SK-N-MC (cell line): Measurements from ENCODE around the gene TEKT3.

ENCODE experiments used
- DNase-seq: peaks from one replicate; pipeline ENCODE4 v3.0.0-alpha.2; 2011; ENCODE audit warnings: low read depth, low spot score
- H3K27ac ChIP-seq: fragments of 200-600 bp; sonication (generic); 2 replicates; pipeline ENCODE4 v1.5.1; 2016; ENCODE audit warnings: mixed run types
- H3K36me3 ChIP-seq: fragments of 200-600 bp; sonication (generic); 2 replicates; pipeline ENCODE4 v1.6.1; 2017; ENCODE audit warnings: antibody characterized with exemption, low read length, mixed read lengths; ENCODE audit not compliant: insufficient read depth
- H3K4me3 ChIP-seq: fragments of 200-600 bp; sonication (generic); 2 replicates; pipeline ENCODE4 v1.5.1; 2016
- H3K9ac ChIP-seq: fragments of 200-600 bp; sonication (generic); 2 replicates; pipeline ENCODE4 v1.8.0; 2017; ENCODE audit warnings: mixed run types, mixed read lengths; ENCODE audit not compliant: insufficient read length
- H3K9me3 ChIP-seq: fragments of 200-600 bp; sonication (generic); 2 replicates; pipeline ENCODE4 v1.6.1; 2017; ENCODE audit warnings: low read depth, mild to moderate bottlenecking, antibody characterized with exemption, low read length, moderate library complexity, mixed read lengths
- EZH2 ChIP-seq: fragments of 200-600 bp; sonication (generic); IDR thresholded peaks from one replicate; pipeline ENCODE4 v1.6.1; 2017; ENCODE audit warnings: antibody characterized with exemption
- FOXP2 ChIP-seq: optimal IDR thresholded peaks from 2 replicates; pipeline ENCODE3; 2011; ENCODE audit warnings: mild to moderate bottlenecking, moderate library complexity; ENCODE audit not compliant: insufficient read depth; ENCODE audit errors: extremely low read length, control extremely low read depth
- POLR2AphosphoS5 ChIP-seq: IDR thresholded peaks from 2 replicates; pipeline ENCODE4 v1.6.1; 2012; ENCODE audit warnings: mild to moderate bottlenecking, low read depth, low read length, borderline replicate concordance

Gene TEKT3

GRCh38 chr17:15284107-15284506 lies 57.3 kb downstream of the TEKT3 start:
- no peak overlapping the region for H3K9ac ChIP-seq
- TF ChIP-seq POLR2AphosphoS5 (no peak), EZH2 (no peak), FOXP2 (no peak)
- DNase-seq = no peak

GRCh38 chr17:15281909-15282308 lies 59.5 kb downstream of the TEKT3 start:
- TF ChIP-seq FOXP2 = no peak
- no peak for TF ChIP-seq EZH2
- no peak for TF ChIP-seq POLR2AphosphoS5
- Histone ChIP-seq H3K4me3 (no peak overlapping the region), H3K9ac (no peak overlapping the region), H3K27ac (no peak overlapping the region), H3K9me3 (no peaks in the 10 kb centered on the region), H3K36me3 (no peaks in the 10 kb centered on the region)
- DNase-seq = no peak

More at GRCh38 chr17:15284107-15284506, 57.3 kb downstream of the TEKT3 start:
- H3K9me3 ChIP-seq = no peaks in the 10 kb centered on the region
- H3K27ac ChIP-seq = no peak overlapping the region
- H3K36me3 ChIP-seq = no peaks in the 10 kb centered on the region
- no peak overlapping the region for H3K4me3 ChIP-seq

DNA sequence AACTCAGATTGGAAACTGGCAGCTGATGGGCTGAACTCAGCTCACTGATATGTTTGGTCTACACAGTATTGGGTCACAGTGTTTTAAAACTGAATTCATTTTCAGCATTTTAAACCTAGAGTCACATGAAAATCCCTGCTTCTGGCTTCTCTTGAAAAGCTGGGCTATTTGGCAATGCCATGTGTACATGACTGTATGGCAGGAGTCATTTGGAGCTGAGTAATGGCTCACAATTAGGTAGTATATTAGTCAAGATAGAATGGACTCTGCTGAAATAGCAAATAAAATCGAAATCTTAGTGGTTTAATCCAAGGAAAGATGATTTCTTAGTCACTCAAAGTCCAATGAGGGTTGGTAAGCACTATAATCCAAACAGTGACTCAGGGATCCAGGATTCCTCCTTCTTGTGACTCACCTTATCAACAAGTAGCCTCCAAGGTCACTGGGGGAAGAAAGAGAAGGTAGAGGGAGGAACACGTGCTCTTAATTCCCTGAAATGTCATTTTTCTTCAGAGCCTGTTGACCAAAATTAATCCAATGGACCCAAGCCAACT lies 62.4 kb downstream of the TEKT3 start:
- Histone ChIP-seq H3K9ac (no peak overlapping the region), H3K9me3 (no peaks in the 10 kb centered on the region), H3K4me3 (no peak overlapping the region), H3K36me3 (no peaks in the 10 kb centered on the region), H3K27ac (no peak overlapping the region)
- TF ChIP-seq POLR2AphosphoS5 (no peak), FOXP2 (no peak), EZH2 (no peak)
- DNase-seq = no peak

- no peak overlapping the region for H3K27ac ChIP-seq
- H3K36me3 ChIP-seq = no peaks in the 10 kb centered on the region
- no peaks in the 10 kb centered on the region for H3K9me3 ChIP-seq
- H3K9ac ChIP-seq = no peak overlapping the region
- no peak overlapping the region for H3K4me3 ChIP-seq
- DNase-seq = no peak
- TF ChIP-seq EZH2 = no peak
- TF ChIP-seq FOXP2 = no peak
- TF ChIP-seq POLR2AphosphoS5 = no peak
Measured at GRCh38 chr17:15278380-15278779, 63.0 kb downstream of the TEKT3 start.

- no peaks in the 10 kb centered on the region for H3K9me3 ChIP-seq
- no peak overlapping the region for H3K4me3 ChIP-seq
- H3K9ac ChIP-seq = no peak overlapping the region
- TF ChIP-seq POLR2AphosphoS5 = no peak
- no peak for DNase-seq
- H3K36me3 ChIP-seq = no peaks in the 10 kb centered on the region
- H3K27ac ChIP-seq = no peak overlapping the region
Measured at GRCh38 chr17:15274017-15274416, 67.4 kb downstream of the TEKT3 start.

DNA sequence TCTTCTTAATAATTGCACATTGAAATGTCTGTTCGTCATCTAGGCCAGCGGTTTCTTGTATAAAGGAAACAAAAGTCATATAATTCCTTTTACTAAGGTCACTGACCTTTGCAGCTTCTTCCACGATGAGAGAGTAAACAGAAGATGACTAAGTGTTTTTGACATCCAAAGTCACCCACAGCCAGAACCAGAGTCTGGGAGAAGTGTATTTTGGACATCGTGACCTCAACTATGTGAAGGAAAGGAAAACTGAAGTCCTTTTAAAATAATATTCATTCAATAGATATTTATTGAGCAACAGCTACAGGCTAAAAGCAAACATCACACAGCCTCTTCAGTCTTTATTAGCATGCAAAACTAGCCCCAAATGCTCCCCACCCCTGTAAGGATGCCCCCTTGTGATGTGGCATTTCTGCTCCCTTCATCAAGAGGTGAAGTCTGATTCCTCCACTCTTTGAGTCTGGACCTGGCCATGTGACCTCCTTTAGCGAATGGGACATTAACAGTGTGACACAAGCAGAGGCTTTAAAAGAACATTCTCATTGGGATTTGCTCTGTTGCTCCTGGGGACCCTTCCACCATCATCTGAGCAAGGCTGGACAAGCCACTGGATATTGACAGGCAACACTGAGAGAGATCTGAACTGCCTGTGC lies 68.1 kb downstream of the TEKT3 start:
- H3K27ac ChIP-seq = no peak overlapping the region
- DNase-seq = no peak
- H3K9ac ChIP-seq = no peak overlapping the region
- TF ChIP-seq POLR2AphosphoS5 = no peak
- TF ChIP-seq FOXP2 = no peak
- no peak for TF ChIP-seq EZH2
- H3K9me3 ChIP-seq = no peaks in the 10 kb centered on the region
- H3K36me3 ChIP-seq = no peaks in the 10 kb centered on the region
- no peak overlapping the region for H3K4me3 ChIP-seq

DNA sequence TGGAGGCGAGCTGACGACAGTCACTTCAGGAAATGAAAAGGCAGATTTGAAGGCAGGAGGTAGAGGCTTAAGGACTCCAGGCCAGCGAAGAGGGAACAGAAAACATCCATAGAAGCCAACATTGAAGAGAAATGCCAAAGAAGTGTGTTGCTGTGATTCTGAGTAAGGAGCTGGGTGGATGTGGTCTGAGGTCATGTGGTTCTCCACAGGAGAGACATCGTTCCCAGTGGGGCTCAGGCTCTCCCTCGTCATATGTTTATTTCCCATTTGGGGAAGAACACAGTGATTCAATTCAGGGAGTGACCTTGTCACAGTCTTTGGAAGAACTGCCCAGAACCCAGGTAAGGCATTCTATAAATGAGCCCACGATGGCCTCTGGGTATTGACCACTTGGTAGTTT lies 69.7 kb downstream of the TEKT3 start:
- H3K36me3 ChIP-seq = no peaks in the 10 kb centered on the region
- DNase-seq = no peak
- no peaks in the 10 kb centered on the region for H3K9me3 ChIP-seq
- no peak for TF ChIP-seq FOXP2
- TF ChIP-seq POLR2AphosphoS5 = no peak
- TF ChIP-seq EZH2 = no peak
- H3K4me3 ChIP-seq = no peak overlapping the region
- H3K27ac ChIP-seq = no peak overlapping the region
- no peak overlapping the region for H3K9ac ChIP-seq

DNA sequence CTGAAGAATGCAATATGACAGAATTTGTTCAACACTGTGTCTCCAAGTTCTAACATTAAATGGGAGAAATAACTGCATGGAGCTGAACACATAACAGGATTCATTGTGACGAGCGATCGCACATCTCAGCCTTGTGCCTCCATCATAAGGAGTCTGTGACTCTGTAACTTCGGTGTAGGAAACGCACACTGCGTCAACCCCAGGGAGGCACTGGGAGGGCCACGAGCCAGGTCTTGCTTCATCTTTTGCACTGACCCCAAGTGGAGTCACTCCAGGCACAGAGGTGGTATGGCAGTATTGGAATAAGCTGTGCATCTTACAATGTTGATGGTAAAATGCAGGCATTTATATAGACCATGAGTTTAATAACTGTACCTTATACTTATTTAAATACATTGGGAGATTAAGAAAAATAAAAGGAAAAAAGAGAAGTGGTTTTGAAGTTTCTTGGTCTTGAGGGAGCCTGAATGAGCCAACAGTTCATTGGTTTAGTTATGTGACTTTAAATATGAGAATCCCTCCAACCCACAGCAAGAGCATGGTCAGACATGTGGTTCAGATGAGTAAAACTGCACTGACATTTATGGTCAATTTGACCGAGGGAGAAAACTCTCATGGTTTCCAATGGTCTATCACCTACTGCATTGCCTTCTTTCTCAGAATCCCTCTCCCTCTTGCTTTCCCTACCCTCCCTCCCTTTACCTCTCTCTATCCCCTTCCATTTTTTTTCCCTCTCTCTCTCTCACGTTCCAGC lies 70.6 kb downstream of the TEKT3 start:
- no peak for DNase-seq
- H3K4me3 ChIP-seq = no peak overlapping the region
- no peak overlapping the region for H3K9ac ChIP-seq
- no peak for TF ChIP-seq FOXP2
- no peaks in the 10 kb centered on the region for H3K9me3 ChIP-seq
- no peaks in the 10 kb centered on the region for H3K36me3 ChIP-seq
- no peak overlapping the region for H3K27ac ChIP-seq

DNA sequence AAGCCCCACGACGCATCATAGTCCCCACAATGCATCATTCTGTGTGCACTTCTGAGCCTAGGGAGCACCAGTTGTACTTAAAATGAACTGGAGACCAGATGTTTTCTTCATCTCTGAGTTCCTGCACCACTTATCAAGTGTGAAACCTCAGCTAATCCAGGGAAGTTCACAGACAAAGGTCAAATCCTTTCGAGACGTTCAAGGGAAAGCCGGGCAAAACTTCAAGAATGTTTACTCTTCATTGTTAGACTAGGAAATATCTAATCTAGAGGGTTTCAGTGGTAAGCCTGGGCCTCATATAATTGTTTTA lies 71.7 kb downstream of the TEKT3 start:
- Histone ChIP-seq H3K27ac (no peak overlapping the region), H3K36me3 (no peaks in the 10 kb centered on the region), H3K4me3 (no peak overlapping the region), H3K9me3 (no peaks in the 10 kb centered on the region), H3K9ac (no peak overlapping the region)
- no peak for DNase-seq
- TF ChIP-seq EZH2 (no peak), FOXP2 (no peak), POLR2AphosphoS5 (no peak)
